Activated CD8-positive, alpha-beta memory T cell treated with anti-CD3 and anti-CD28 coated beads, Interleukin-2, amount 50 U/mL, for 48 hours (primary cell): ENCODE measurements around the gene MTIF3.

ENCODE experiments used
- DNase-seq: peaks from one replicate; pipeline ENCODE4 v3.0.0-alpha.2; 2020

Gene MTIF3

GRCh38 chr13:27449936-27450828, at the start of gene MTIF3:
TSS of gene MTIF3 (minus strand) at chr13:27450564. CDS start at chr13:27440448, 10,116 bp downstream.
- peak; percentile 96 for DNase-seq

GRCh38 chr13:27497563-27498230, 47.3 kb upstream of the MTIF3 start:
- no peak for DNase-seq

GRCh38 chr13:27496536-27497273, 46.3 kb upstream of the MTIF3 start:
- no peak for DNase-seq

- no peak for DNase-seq
Observed at GRCh38 chr13:27496006-27496405, 45.6 kb upstream of the MTIF3 start.

- DNase-seq = no peak
Observed at GRCh38 chr13:27495551-27495950, 45.2 kb upstream of the MTIF3 start.

- DNase-seq = no peak
Observed at GRCh38 chr13:27493981-27494380, 43.6 kb upstream of the MTIF3 start.

GRCh38 chr13:27489456-27489855, 39.1 kb upstream of the MTIF3 start:
- DNase-seq = no peak

GRCh38 chr13:27487776-27488175, 37.4 kb upstream of the MTIF3 start:
- DNase-seq = no peak

- DNase-seq = no peak
Observed at GRCh38 chr13:27483421-27483820, 33.1 kb upstream of the MTIF3 start.

- no peak for DNase-seq
Observed at GRCh38 chr13:27482983-27483382, 32.6 kb upstream of the MTIF3 start.

GRCh38 chr13:27481766-27482165, 31.4 kb upstream of the MTIF3 start:
- peak; percentile 71 for DNase-seq

- no peak for DNase-seq
Observed at GRCh38 chr13:27476943-27477703, 26.8 kb upstream of the MTIF3 start.

GRCh38 chr13:27474751-27475268, 24.4 kb upstream of the MTIF3 start:
- no peak for DNase-seq

GRCh38 chr13:27472941-27473340, 22.6 kb upstream of the MTIF3 start:
- no peak for DNase-seq

GRCh38 chr13:27472441-27472840, 22.1 kb upstream of the MTIF3 start:
- DNase-seq = no peak

GRCh38 chr13:27470075-27470820, 19.9 kb upstream of the MTIF3 start:
- no peak for DNase-seq

GRCh38 chr13:27466513-27466912, 16.1 kb upstream of the MTIF3 start:
- no peak for DNase-seq

- DNase-seq = no peak
Observed at GRCh38 chr13:27465611-27466010, 15.2 kb upstream of the MTIF3 start.

GRCh38 chr13:27463500-27463899, 13.1 kb upstream of the MTIF3 start:
- DNase-seq = no peak

- no peak for DNase-seq
Observed at GRCh38 chr13:27461940-27462584, 11.7 kb upstream of the MTIF3 start.

GRCh38 chr13:27455331-27455855, 5.0 kb upstream of the MTIF3 start:
- peak; percentile 63 for DNase-seq
